Memory B cell (primary cell): ENCODE measurements around the gene GARIN3.
"Not testable (repeated sequence)": the region's sequence is repeated elsewhere in the genome, so short reads cannot be mapped to it uniquely, and the experiment has no call there.

Experiments used
- ATAC-seq: fragments of 150-1000 bp; cut with Tn5 transposase; 2 replicates; pipeline ENCODE4 v1.10.0; 2021; ENCODE audit warnings: low read depth, mild to moderate bottlenecking, moderate library complexity
- DNase-seq, 2 donors: peaks; one replicate each; pipeline ENCODE4 v3.0.0; 2022; ENCODE audit warnings: low spot score in 2 of 2
- H3K27ac Mint-ChIP-seq: one replicate; pipeline ENCODE4 v1.8.0; 2022; ENCODE audit warnings: mild to moderate bottlenecking, moderate library complexity, mixed read lengths
- H3K27me3 Mint-ChIP-seq: one replicate; pipeline ENCODE4 v1.8.0; 2022; ENCODE audit warnings: mixed read lengths
- H3K36me3 Mint-ChIP-seq: one replicate; pipeline ENCODE4 v1.8.0; 2022; ENCODE audit warnings: mild to moderate bottlenecking, mixed read lengths
- H3K4me1 Mint-ChIP-seq: one replicate; pipeline ENCODE4 v1.8.0; 2022; ENCODE audit warnings: mixed read lengths
- H3K4me3 Mint-ChIP-seq: one replicate; pipeline ENCODE4 v1.8.0; 2022; ENCODE audit warnings: mild to moderate bottlenecking, moderate library complexity, mixed read lengths
- H3K9me3 Mint-ChIP-seq: one replicate; pipeline ENCODE4 v1.8.0; 2022; ENCODE audit warnings: mixed read lengths

The GARIN3 gene

GRCh38 chr5:157196045-157196444 lies 30.0 kb upstream of the GARIN3 start:
- Mint-ChIP-seq H3K27me3 (no peaks in the 10 kb centered on the region), H3K36me3 (no peaks in the 10 kb centered on the region), H3K4me3 (no peak overlapping the region), H3K4me1 (peaks cover 4% of the 10 kb centered on the region), H3K9me3 (peaks cover 1% of the 10 kb centered on the region), H3K27ac (no peak overlapping the region)
- DNase-seq (no peak), ATAC-seq (no peak)

- no peak for ATAC-seq
- no peaks in the 10 kb centered on the region for H3K27me3 Mint-ChIP-seq
Measured at GRCh38 chr5:157193699-157194424, 27.8 kb upstream of the GARIN3 start.

GRCh38 chr5:157189223-157189622 lies 23.2 kb upstream of the GARIN3 start:
- Mint-ChIP-seq H3K4me3 (no peak overlapping the region), H3K27me3 (peaks cover 2% of the 10 kb centered on the region), H3K27ac (no peak overlapping the region), H3K36me3 (no peaks in the 10 kb centered on the region), H3K9me3 (peaks cover 1% of the 10 kb centered on the region), H3K4me1 (no peaks in the 10 kb centered on the region)
- DNase-seq (no peak), ATAC-seq (no peak)

More at GRCh38 chr5:157193699-157194424, 27.8 kb upstream of the GARIN3 start:
- H3K4me1 Mint-ChIP-seq = peaks cover 4% of the 10 kb centered on the region
- H3K27ac Mint-ChIP-seq = no peak overlapping the region
- H3K4me3 Mint-ChIP-seq = no peak overlapping the region
- no peaks in the 10 kb centered on the region for H3K36me3 Mint-ChIP-seq
- DNase-seq = no peak
- H3K9me3 Mint-ChIP-seq = peaks cover 1% of the 10 kb centered on the region

GRCh38 chr5:157188270-157188669 lies 22.2 kb upstream of the GARIN3 start:
- no peak for DNase-seq
- Mint-ChIP-seq H3K27ac (no peak overlapping the region), H3K9me3 (peaks cover 1% of the 10 kb centered on the region), H3K4me1 (no peaks in the 10 kb centered on the region), H3K4me3 (no peak overlapping the region), H3K27me3 (peaks cover 2% of the 10 kb centered on the region), H3K36me3 (no peaks in the 10 kb centered on the region)
- ATAC-seq = no peak

GRCh38 chr5:157187046-157187754 lies 21.1 kb upstream of the GARIN3 start:
- Mint-ChIP-seq H3K36me3 (no peaks in the 10 kb centered on the region), H3K4me3 (no peak overlapping the region), H3K27me3 (peaks cover 2% of the 10 kb centered on the region), H3K4me1 (no peaks in the 10 kb centered on the region), H3K27ac (no peak overlapping the region), H3K9me3 (peaks cover 1% of the 10 kb centered on the region)
- no peak for DNase-seq
- no peak for ATAC-seq

GRCh38 chr5:157186309-157187045 lies 20.4 kb upstream of the GARIN3 start:
- ATAC-seq (no peak), DNase-seq (no peak)
- H3K36me3 Mint-ChIP-seq = no peaks in the 10 kb centered on the region
- peaks cover 2% of the 10 kb centered on the region for H3K27me3 Mint-ChIP-seq
- H3K27ac Mint-ChIP-seq = no peak overlapping the region
- no peak overlapping the region for H3K4me3 Mint-ChIP-seq
- H3K9me3 Mint-ChIP-seq = no peaks in the 10 kb centered on the region
- H3K4me1 Mint-ChIP-seq = no peaks in the 10 kb centered on the region

- H3K9me3 Mint-ChIP-seq, H3K4me1 Mint-ChIP-seq, DNase-seq, H3K4me3 Mint-ChIP-seq, H3K36me3 Mint-ChIP-seq, H3K27me3 Mint-ChIP-seq, ATAC-seq, H3K27ac Mint-ChIP-seq: not testable (repeated sequence)
Measured at GRCh38 chr5:157185122-157185521, 19.1 kb upstream of the GARIN3 start.

- H3K36me3 Mint-ChIP-seq = no peaks in the 10 kb centered on the region
- no peak for ATAC-seq
- H3K4me1 Mint-ChIP-seq = no peaks in the 10 kb centered on the region
- no peak overlapping the region for H3K4me3 Mint-ChIP-seq
- no peak overlapping the region for H3K27ac Mint-ChIP-seq
- peaks cover 2% of the 10 kb centered on the region for H3K27me3 Mint-ChIP-seq
- H3K9me3 Mint-ChIP-seq = no peaks in the 10 kb centered on the region
- DNase-seq = no peak
Measured at GRCh38 chr5:157184117-157184670, 18.1 kb upstream of the GARIN3 start.

GRCh38 chr5:157182143-157182757 lies 16.2 kb upstream of the GARIN3 start:
- H3K27ac Mint-ChIP-seq = no peak overlapping the region
- ATAC-seq = no peak
- DNase-seq = no peak
- H3K36me3 Mint-ChIP-seq = no peaks in the 10 kb centered on the region
- peaks cover 4% of the 10 kb centered on the region for H3K4me1 Mint-ChIP-seq
- H3K9me3 Mint-ChIP-seq = no peaks in the 10 kb centered on the region
- no peak overlapping the region for H3K4me3 Mint-ChIP-seq
- H3K27me3 Mint-ChIP-seq = peaks cover 3% of the 10 kb centered on the region

GRCh38 chr5:157180374-157181264 lies 14.6 kb upstream of the GARIN3 start, which contains the start of gene ITK:
TSS of gene ITK (plus strand) at chr5:157180840. CDS start at chr5:157180978, 138 bp downstream.
- H3K36me3 Mint-ChIP-seq = no peaks in the 10 kb centered on the region
- no peaks in the 10 kb centered on the region for H3K9me3 Mint-ChIP-seq
- H3K4me1 Mint-ChIP-seq = peaks cover 4% of the 10 kb centered on the region
- no peak within 1 kb of the TSS for H3K4me3 Mint-ChIP-seq
- ATAC-seq (no peak), DNase-seq (no peak)
- H3K27ac Mint-ChIP-seq = no peak within 1 kb of the TSS
- H3K27me3 Mint-ChIP-seq = peaks cover 3% of the 10 kb centered on the region

- H3K4me3 Mint-ChIP-seq = no peak overlapping the region
- ATAC-seq (no peak), DNase-seq (no peak)
- peaks cover 4% of the 10 kb centered on the region for H3K4me1 Mint-ChIP-seq
- H3K27me3 Mint-ChIP-seq = peaks cover 3% of the 10 kb centered on the region
- no peaks in the 10 kb centered on the region for H3K9me3 Mint-ChIP-seq
- no peak overlapping the region for H3K27ac Mint-ChIP-seq
- no peaks in the 10 kb centered on the region for H3K36me3 Mint-ChIP-seq
Measured at GRCh38 chr5:157178966-157179365, 12.9 kb upstream of the GARIN3 start.

- DNase-seq (no peak), ATAC-seq (no peak)
- no peak overlapping the region for H3K27ac Mint-ChIP-seq
- H3K9me3 Mint-ChIP-seq = no peaks in the 10 kb centered on the region
- H3K4me1 Mint-ChIP-seq = peaks cover 4% of the 10 kb centered on the region
- H3K4me3 Mint-ChIP-seq = no peak overlapping the region
- no peaks in the 10 kb centered on the region for H3K36me3 Mint-ChIP-seq
- peaks cover 3% of the 10 kb centered on the region for H3K27me3 Mint-ChIP-seq
Measured at GRCh38 chr5:157177953-157178352, 11.9 kb upstream of the GARIN3 start.

- H3K9me3 Mint-ChIP-seq = peaks cover 7% of the 10 kb centered on the region
- no peak for DNase-seq
- H3K27me3 Mint-ChIP-seq = peaks cover 3% of the 10 kb centered on the region
- peaks cover 6% of the 10 kb centered on the region for H3K36me3 Mint-ChIP-seq
- no peak overlapping the region for H3K27ac Mint-ChIP-seq
- no peak overlapping the region for H3K4me3 Mint-ChIP-seq
- peaks cover 22% of the 10 kb centered on the region for H3K4me1 Mint-ChIP-seq
- no peak for ATAC-seq
Measured at GRCh38 chr5:157175071-157175612, 9.1 kb upstream of the GARIN3 start.
